ENCODE measurements around the gene GNAI2.
"Not testable (repeated sequence)": the region's sequence is repeated elsewhere in the genome, so short reads cannot be mapped to it uniquely, and the experiment has no call there.

GNAI2 gene

GRCh38 chr3:50284121-50284520, 48.1 kb downstream of the GNAI2 start:
- not testable (repeated sequence) for DNase-seq

- DNase-seq, result no peak
Observed at GRCh38 chr3:50286322-50287227, 50.6 kb downstream of the GNAI2 start.

GRCh38 chr3:50287262-50287661, 51.3 kb downstream of the GNAI2 start:
- DNase-seq, result no peak

GRCh38 chr3:50288387-50289007, 52.5 kb downstream of the GNAI2 start:
- no peak for DNase-seq

- DNase-seq, result no peak
Observed at GRCh38 chr3:50289130-50289529, 53.1 kb downstream of the GNAI2 start.

- DNase-seq, result no peak
Observed at GRCh38 chr3:50290161-50290641, 54.2 kb downstream of the GNAI2 start.

GRCh38 chr3:50292159-50293078, 56.4 kb downstream of the GNAI2 start, which contains the start of gene IFRD2:
TSS of gene IFRD2 (minus strand) at chr3:50292429. CDS start at chr3:50292274, 155 bp downstream.
- peak; percentile 94 to 95 for DNase-seq

GRCh38 chr3:50293079-50293801, 57.2 kb downstream of the GNAI2 start:
- no peak for DNase-seq

GRCh38 chr3:50294089-50294488, 58.1 kb downstream of the GNAI2 start:
- DNase-seq, result no peak

GRCh38 chr3:50294492-50295403, 58.7 kb downstream of the GNAI2 start:
- DNase-seq, result no peak

- no peak for DNase-seq
Observed at GRCh38 chr3:50295553-50296431, 59.8 kb downstream of the GNAI2 start.

GRCh38 chr3:50296721-50297383, 60.8 kb downstream of the GNAI2 start:
- no peak for DNase-seq

- DNase-seq, result no peak
Observed at GRCh38 chr3:50297384-50297775, 61.4 kb downstream of the GNAI2 start.

GRCh38 chr3:50297896-50298725, 62.1 kb downstream of the GNAI2 start:
- no peak for DNase-seq

- peak; percentile 99 to 100 for DNase-seq
Observed at GRCh38 chr3:50298836-50299637, 63.0 kb downstream of the GNAI2 start, which contains the start of the genes HYAL3 and NAA80. TSS of gene HYAL3 (minus strand) at chr3:50299405. CDS start at chr3:50295602, 3,803 bp downstream. TSS of gene NAA80 (minus strand) at chr3:50299405. CDS start at chr3:50297463, 1,942 bp downstream.

- DNase-seq, result no peak
Observed at GRCh38 chr3:50299638-50299928, 63.6 kb downstream of the GNAI2 start.

- DNase-seq, result no peak
Observed at GRCh38 chr3:50299929-50300680, 64.1 kb downstream of the GNAI2 start.
